Endothelial cell of umbilical vein (primary cell): Measurements from ENCODE around the gene FICD. TPM values are rescaled to one million over a fixed set of nuclear protein-coding genes. Genes with fewer than 3 reads are reported as not detected.

Experiments used
- BruUV-seq: library from RNA; stranded (reverse); fragments of 400-500 nt; replicated peaks from 2 replicates; lab custom pipeline; 2021; lab: Mats Ljungman, UMichigan
- CTCF ChIA-PET: fragments of 300-600, 350-600 bp; sonication (Branson Sonifier 250); formaldehyde crosslinking; loops from one replicate; lab custom pipeline; 2021; ENCODE audit warnings: antibody characterized with exemption, inconsistent platforms; lab: Charles Lee
- POLR2A ChIA-PET: fragments of 300-600, 350-600 bp; sonication (Branson Sonifier 250); formaldehyde crosslinking; loops from one replicate; lab custom pipeline; 2021; ENCODE audit warnings: antibody characterized with exemption, inconsistent platforms; lab: Charles Lee
- DNase-seq: peaks from one replicate; pipeline ENCODE4 v3.0.0-alpha.2; 2011; ENCODE audit warnings: low read depth, low spot score
- FAIRE-seq: peaks from 2 replicates; lab custom pipeline; 2011; peaks lifted over from hg19 to GRCh38; lab: Jason Lieb, UNC
- H2AFZ ChIP-seq: 2 replicates; pipeline ENCODE4 v1.6.0; 2012; ENCODE audit warnings: low read depth, low read length, control low read depth, inconsistent platforms
- H3K27ac ChIP-seq: 2 replicates; pipeline ENCODE4 v1.5.1; 2011; ENCODE audit warnings: low read depth, mild to moderate bottlenecking, control low read depth, low read length, moderate library complexity; ENCODE audit not compliant: insufficient read depth
- H3K27me3 ChIP-seq, 2 experiments: 2 replicates each; pipeline versions ENCODE4 v1.6.0 to v1.6.1; 2011; ENCODE audit warnings: low read length in 2 of 2, mixed read lengths in 1 of 2; ENCODE audit not compliant: control insufficient read depth in 2 of 2, insufficient read depth in 2 of 2
- H3K36me3 ChIP-seq, 2 experiments: 2 replicates in 1 of 2; 3 replicates in 1 of 2; pipeline ENCODE4 v1.5.1; 2011; ENCODE audit warnings: low read length in 2 of 2, mild to moderate bottlenecking in 1 of 2, moderate library complexity in 1 of 2; ENCODE audit not compliant: control insufficient read depth in 2 of 2, insufficient read depth in 2 of 2; ENCODE audit errors: extremely low read depth in 1 of 2
- H3K4me1 ChIP-seq: 3 replicates; pipeline ENCODE4 v1.5.1; 2011; ENCODE audit warnings: mild to moderate bottlenecking, low read length; ENCODE audit not compliant: control insufficient read depth, insufficient read depth; ENCODE audit errors: extremely low read depth
- H3K4me2 ChIP-seq: 2 replicates; pipeline ENCODE4 v1.6.1; 2011; ENCODE audit warnings: low read length, control low read depth, mixed read lengths; ENCODE audit not compliant: insufficient read depth
- H3K4me3 ChIP-seq, 3 experiments: fragments of 200-600 bp in 1 of 3; sonication (generic), shearing (Covaris generic) in 1 of 3; replicated peaks in 1 of 3; 2 replicates each; pipeline ENCODE4 v1.5.1; 2011 to 2016; ENCODE audit warnings: control low read depth in 3 of 3, low read length in 3 of 3, mild to moderate bottlenecking in 2 of 3, inconsistent platforms in 1 of 3, low read depth in 1 of 3, moderate library complexity in 1 of 3; ENCODE audit not compliant: insufficient read depth in 1 of 3
- H3K79me2 ChIP-seq: 2 replicates; pipeline ENCODE4 v1.6.0; 2012; ENCODE audit warnings: low read length, inconsistent platforms; ENCODE audit not compliant: control insufficient read depth, insufficient read depth
- H3K9ac ChIP-seq: replicated peaks from 2 replicates; pipeline ENCODE3; 2011; ENCODE audit warnings: low read length, control low read depth; ENCODE audit not compliant: insufficient read depth; ENCODE audit errors: extremely low read depth
- H3K9me1 ChIP-seq: replicated peaks from 3 replicates; pipeline ENCODE4 v1.6.0; 2011; ENCODE audit warnings: mild to moderate bottlenecking, low read length; ENCODE audit not compliant: control insufficient read depth, insufficient read depth; ENCODE audit errors: extremely low read depth
- H3K9me3 ChIP-seq: replicated peaks from 2 replicates; pipeline ENCODE4 v1.5.1; 2012; ENCODE audit warnings: low read length, inconsistent platforms; ENCODE audit not compliant: control insufficient read depth, insufficient read depth
- H4K20me1 ChIP-seq: replicated peaks from 2 replicates; pipeline ENCODE3; 2011; ENCODE audit warnings: mild to moderate bottlenecking, low read length; ENCODE audit not compliant: control insufficient read depth, insufficient read depth; ENCODE audit errors: extremely low read depth
- EZH2 ChIP-seq: IDR thresholded peaks from 2 replicates; pipeline ENCODE4 v1.6.1; 2012; ENCODE audit warnings: borderline replicate concordance, low read depth, mild to moderate bottlenecking, moderate library complexity, low read length, inconsistent platforms; ENCODE audit not compliant: severe bottlenecking
- FOS ChIP-seq: IDR thresholded peaks from 2 replicates; pipeline ENCODE4 v1.6.1; 2011; ENCODE audit warnings: mild to moderate bottlenecking, low read length, moderate library complexity, borderline replicate concordance; ENCODE audit not compliant: insufficient read depth
- JUN ChIP-seq: IDR thresholded peaks from 2 replicates; pipeline ENCODE4 v1.6.1; 2011; ENCODE audit warnings: borderline replicate concordance, low read depth; ENCODE audit not compliant: insufficient read length, insufficient read depth
- MYC ChIP-seq: IDR thresholded peaks from one replicate; pipeline ENCODE4 v1.6.1; 2011; ENCODE audit warnings: mild to moderate bottlenecking, low read depth, low read length
- POLR2A ChIP-seq: IDR thresholded peaks from 2 replicates; pipeline ENCODE4 v1.6.1; 2012; ENCODE audit warnings: low read depth, mild to moderate bottlenecking, control low read depth, low read length
- POLR2AphosphoS5 ChIP-seq: IDR thresholded peaks from 2 replicates; pipeline ENCODE4 v1.6.1; 2012; ENCODE audit warnings: low read depth, mild to moderate bottlenecking, control low read depth, low read length, moderate library complexity; ENCODE audit not compliant: insufficient read depth
- dilution Hi-C: fragments of 300-500 bp; cut with MboI; formaldehyde crosslinking; loops from one replicate; pipeline ENCODE4 v1.15.0; 2019; ENCODE audit warnings: low sequenced_read_pairs; ENCODE audit not compliant: extremely low pct_ligation_motif_present
- intact Hi-C: fragments of 100-400 bp; cut with micrococcal nuclease; formaldehyde crosslinking; loops from one replicate; pipeline ENCODE4 v1.10.0; 2022
- polyA plus RNA-seq, 4 experiments: library from polyadenylated mRNA; depleted of rRNA in 3 of 4; stranded (reverse) in 3 of 4; unstranded in 1 of 4; fragments of >200 nt; gene quantifications; 2 replicates each; pipeline versions ENCODE4 v1.2.1 to v1.2.3, GENCODE V29; 2011 to 2012; ENCODE audit warnings: missing spikeins in 1 of 4
- total RNA-seq: library from RNA; stranded (reverse); gene quantifications from 2 replicates; pipeline ENCODE4 v1.2.3, GENCODE V29; 2021
- TF ChIP-seq, protein P1 (sequence below): IDR thresholded peaks from 2 replicates; pipeline ENCODE4 v1.6.1; 2011; ENCODE audit not compliant: insufficient read depth, insufficient read length
- TF ChIP-seq, protein P2 (sequence below), 2 donors: IDR thresholded peaks; 1 replicate in 1 of 2; 2 replicates in 1 of 2; pipeline ENCODE4 v1.5.1; 2011; ENCODE audit warnings: low read length in 2 of 2, mild to moderate bottlenecking in 2 of 2, moderate library complexity in 2 of 2, control low read depth in 1 of 2, inconsistent platforms in 1 of 2, low read depth in 1 of 2; ENCODE audit not compliant: insufficient read depth in 1 of 2; ENCODE audit errors: extremely low read depth in 1 of 2

FICD gene
- total and polyA plus RNA-seq, 2 donors (not counting 3 experiments of a cell fraction or from before 2014, with no cell fraction given) = 3.9 to 6.1 TPM

DNA sequence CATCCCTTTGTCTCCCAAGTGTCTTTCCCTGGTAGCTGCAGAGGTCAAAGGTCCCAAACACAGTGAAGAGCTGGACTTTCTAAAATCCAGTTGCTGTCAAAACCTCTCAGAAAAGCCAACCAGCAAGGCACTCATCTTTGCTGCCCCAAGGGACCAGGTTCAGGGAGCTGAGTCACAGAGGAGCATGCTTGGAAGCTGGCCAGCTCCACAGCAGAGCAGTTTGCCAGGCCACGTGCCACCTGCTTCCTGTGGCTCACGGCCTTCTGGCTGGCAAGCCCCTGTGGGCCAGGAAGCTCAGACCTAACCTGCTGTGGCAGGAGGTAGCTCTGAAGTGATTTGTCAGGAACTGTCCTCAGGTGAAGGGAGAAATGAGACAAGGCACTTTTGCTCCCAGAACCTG, 50.9 kb downstream of the FICD start:
- H3K9ac ChIP-seq = no peak overlapping the region
- FAIRE-seq = peak; percentile 85

More for the DNA sequence above, 50.9 kb downstream of the FICD start:
- Histone ChIP-seq H3K9me3 (no peaks in the 10 kb centered on the region), H3K4me2 (no peak overlapping the region), H3K27me3 (no peaks in the 10 kb centered on the region), H4K20me1 (no peaks in the 10 kb centered on the region), H3K79me2 (peaks cover 4% of the 10 kb centered on the region), H2AFZ (no peak overlapping the region), H3K36me3 (peaks cover 15 to 17% of the 10 kb centered on the region in 2 experiments), H3K4me1 (peaks cover 27% of the 10 kb centered on the region), H3K4me3 (no peak overlapping the region), H3K27ac (peak overlapping the region; percentile 27), H3K9me1 (no peaks in the 10 kb centered on the region)
- BruUV-seq = no TSS peak
- TF ChIP-seq POLR2A = no peak
- peak; percentile 71 for TF ChIP-seq FOS
- TF ChIP-seq, protein P1, sequence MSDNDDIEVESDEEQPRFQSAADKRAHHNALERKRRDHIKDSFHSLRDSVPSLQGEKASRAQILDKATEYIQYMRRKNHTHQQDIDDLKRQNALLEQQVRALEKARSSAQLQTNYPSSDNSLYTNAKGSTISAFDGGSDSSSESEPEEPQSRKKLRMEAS = peak; percentile 86
- TF ChIP-seq POLR2AphosphoS5 = peak; percentile 78
- TF ChIP-seq, protein P2, sequence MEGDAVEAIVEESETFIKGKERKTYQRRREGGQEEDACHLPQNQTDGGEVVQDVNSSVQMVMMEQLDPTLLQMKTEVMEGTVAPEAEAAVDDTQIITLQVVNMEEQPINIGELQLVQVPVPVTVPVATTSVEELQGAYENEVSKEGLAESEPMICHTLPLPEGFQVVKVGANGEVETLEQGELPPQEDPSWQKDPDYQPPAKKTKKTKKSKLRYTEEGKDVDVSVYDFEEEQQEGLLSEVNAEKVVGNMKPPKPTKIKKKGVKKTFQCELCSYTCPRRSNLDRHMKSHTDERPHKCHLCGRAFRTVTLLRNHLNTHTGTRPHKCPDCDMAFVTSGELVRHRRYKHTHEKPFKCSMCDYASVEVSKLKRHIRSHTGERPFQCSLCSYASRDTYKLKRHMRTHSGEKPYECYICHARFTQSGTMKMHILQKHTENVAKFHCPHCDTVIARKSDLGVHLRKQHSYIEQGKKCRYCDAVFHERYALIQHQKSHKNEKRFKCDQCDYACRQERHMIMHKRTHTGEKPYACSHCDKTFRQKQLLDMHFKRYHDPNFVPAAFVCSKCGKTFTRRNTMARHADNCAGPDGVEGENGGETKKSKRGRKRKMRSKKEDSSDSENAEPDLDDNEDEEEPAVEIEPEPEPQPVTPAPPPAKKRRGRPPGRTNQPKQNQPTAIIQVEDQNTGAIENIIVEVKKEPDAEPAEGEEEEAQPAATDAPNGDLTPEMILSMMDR (IDR thresholded peaks at IDR 0.05; ENCODE audit: extremely low read depth in 1 of 2, insufficient read depth in 1 of 2, low read depth in 1 of 2, low read length in 2 of 2) = no peak
- TF ChIP-seq JUN = peak; percentile 1
- TF ChIP-seq MYC = peak; percentile 77
- TF ChIP-seq EZH2 = no peak
- ChIA-PET POLR2A (no interaction called here), CTCF (interaction anchor here (0.5 to 3.1 kb wide), 9 partner anchors 52 to 828 kb away, joined by 3 to 55 read pairs (median 5); partner anchors contain the start of gene ALKBH2)
- dilution Hi-C loops = no loop called here
- peak; percentile 89 for DNase-seq
- intact Hi-C loops = no loop called here
